ENCODE measurements around the gene BFSP1. TPM values are rescaled to one million over a fixed set of nuclear protein-coding genes. Genes with fewer than 3 reads are reported as not detected.
A peak's percentile ranks its signal among the peaks of the same experiment; 100 is the strongest.

Gene BFSP1
- 3.1 and 5.0 TPM in 2 replicates for total RNA-seq (2014; rRNA removed; shearing (Covaris generic))

DNA sequence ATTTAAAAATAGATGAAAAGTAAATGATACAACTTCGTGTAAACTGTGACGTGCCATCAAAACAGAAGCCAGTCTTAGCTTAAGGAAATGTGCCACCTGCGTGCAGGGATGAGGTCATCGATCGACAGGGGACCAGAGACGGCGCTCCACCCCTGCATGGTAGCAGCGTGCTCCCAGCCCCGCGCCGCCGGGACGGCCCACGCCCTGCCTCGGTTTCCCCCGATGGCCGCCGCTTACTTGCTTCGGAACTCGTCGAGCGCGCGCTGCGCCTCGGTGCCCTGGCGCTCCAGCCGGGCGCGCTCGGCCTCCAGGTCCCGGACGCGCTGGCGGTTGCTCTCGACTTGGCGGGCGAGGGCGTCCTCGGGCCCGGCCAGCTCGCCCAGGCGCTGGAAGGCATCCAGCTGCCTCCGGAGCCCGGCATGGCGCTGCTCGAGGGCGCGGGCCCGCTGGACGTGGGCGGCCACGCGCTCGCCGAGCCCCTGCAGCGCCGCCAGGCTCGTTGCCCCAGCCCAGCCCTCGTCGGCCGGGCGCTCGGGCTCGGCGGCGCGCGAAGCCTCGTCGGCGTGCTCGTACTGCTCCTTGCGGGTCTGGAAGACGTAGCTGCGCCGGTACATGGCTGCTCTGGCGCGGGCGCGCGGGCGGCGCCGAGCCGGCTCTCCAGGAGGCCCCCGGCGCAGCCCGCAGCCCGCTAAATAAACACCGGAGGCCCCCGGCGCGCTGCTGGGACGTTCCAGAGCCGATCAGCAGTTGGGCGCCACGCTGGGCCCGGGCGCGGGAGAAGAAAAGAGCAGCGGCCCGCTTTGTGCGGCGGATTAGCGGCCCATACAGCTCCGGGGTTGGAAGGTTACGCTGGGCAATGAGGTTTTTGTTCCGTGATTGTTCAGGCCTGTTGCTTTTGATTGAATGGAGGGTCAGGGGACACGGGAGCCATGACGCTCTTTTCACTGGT is at the start of gene BFSP1:
BFSP1 (minus strand) TSS at position 664 of the 949 bp plus-strand sequence; CDS start at position 614, 50 bp downstream.
- 0 out of 2 replicates have a peak, but pooled peaks cover 2% of the 10 kb centered on the region for H3K27me3 ChIP-seq (ENCODE audit: control insufficient read depth, insufficient read depth, low read length)

DNA sequence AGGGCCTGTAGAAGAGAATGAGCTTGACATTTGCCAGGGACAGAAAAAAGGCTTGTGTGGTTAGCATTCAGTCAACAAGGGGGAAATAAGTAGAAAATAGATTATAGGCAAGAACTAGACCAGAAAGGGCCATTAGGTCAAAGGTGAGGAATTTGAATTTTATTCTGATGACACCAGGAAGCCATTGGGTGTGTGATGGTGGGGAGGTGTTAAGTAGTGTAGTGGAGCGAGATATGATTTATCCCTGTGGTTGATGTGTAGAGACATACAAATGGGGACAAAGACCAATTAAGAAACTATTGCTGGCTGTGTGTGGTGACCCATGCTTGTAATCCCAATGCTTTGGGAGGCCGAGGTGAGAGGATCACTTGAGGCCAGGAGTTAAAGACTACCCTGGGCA is 49.7 kb upstream of the BFSP1 start:
- Histone ChIP-seq H3K4me3 (ENCODE audit: insufficient read depth, low read depth, low read length) (no peak overlapping the region), H3K36me3 (replicated peaks; ENCODE audit: control insufficient read depth, insufficient read depth, low read length) (no peaks in the 10 kb centered on the region), H3K27me3 (ENCODE audit: control insufficient read depth, insufficient read depth, low read length) (no peaks in the 10 kb centered on the region)
- no peak for DNase-seq

More for the DNA sequence above, at the start of gene BFSP1:
- Histone ChIP-seq H3K36me3 (replicated peaks; ENCODE audit: control insufficient read depth, insufficient read depth, low read length) (no peaks in the 10 kb centered on the region), H3K4me3 (ENCODE audit: insufficient read depth, low read depth, low read length) (peak within 1 kb of the TSS; percentile 57)
- DNase-seq: peak; percentile 87

DNA sequence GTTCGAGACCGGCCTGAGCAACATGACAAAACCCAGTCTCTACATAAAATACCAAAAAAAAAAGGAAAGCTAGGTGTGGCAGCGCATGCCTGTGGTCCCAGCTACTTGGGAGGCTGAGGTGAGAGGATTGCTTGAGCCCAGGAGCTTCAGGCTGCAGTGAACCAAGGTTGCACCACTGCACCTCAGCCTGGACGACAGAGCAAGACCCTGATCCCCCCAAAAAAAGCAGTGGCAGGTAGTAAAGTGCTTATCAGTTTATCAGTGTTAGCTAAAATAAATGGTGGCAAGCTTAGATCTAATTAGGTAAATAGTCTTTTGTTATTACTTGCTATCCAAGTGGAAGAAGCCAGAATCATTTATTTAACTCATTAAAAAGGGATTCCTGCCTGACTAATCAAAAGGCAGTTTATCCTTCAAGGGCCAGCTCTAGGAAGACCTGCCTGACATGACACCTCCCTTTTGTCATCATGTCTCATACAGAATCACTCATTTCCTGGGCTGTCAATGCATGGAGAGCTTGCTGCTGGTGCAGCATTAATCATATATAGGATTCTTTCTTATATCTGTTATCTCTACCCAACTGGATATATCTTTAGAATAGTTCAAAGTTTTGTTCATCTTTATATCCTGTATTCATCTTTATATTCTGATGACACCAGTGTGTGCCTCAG is 48.3 kb upstream of the BFSP1 start:
- Histone ChIP-seq H3K27me3 (ENCODE audit: control insufficient read depth, insufficient read depth, low read length) (no peaks in the 10 kb centered on the region), H3K36me3 (replicated peaks; ENCODE audit: control insufficient read depth, insufficient read depth, low read length) (no peaks in the 10 kb centered on the region), H3K4me3 (ENCODE audit: insufficient read depth, low read depth, low read length) (no peak overlapping the region)
- no peak for DNase-seq

DNA sequence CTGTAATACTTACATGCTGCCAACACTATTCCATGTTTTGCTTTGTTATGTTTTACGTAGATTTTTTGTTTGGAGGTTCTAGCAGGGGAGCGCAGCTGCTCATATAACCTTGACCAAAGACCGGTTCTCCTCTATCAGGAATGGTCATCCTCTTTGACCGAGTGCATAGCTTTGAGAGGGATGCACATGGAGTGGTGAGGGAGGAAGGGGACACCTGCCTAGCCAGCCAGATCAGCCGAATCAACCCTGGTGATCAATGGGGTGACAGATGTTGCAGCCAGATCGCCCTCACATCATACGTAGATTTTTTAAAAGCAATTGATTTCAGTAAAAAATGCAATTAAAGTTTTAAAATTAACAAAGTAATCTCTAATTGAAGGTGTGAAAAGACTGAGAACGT is 45.0 kb upstream of the BFSP1 start:
- no peak overlapping the region for H3K4me3 ChIP-seq (ENCODE audit: insufficient read depth, low read depth, low read length)
- DNase-seq: no peak
- H3K36me3 ChIP-seq (replicated peaks; ENCODE audit: control insufficient read depth, insufficient read depth, low read length): no peaks in the 10 kb centered on the region
- no peaks in the 10 kb centered on the region for H3K27me3 ChIP-seq (ENCODE audit: control insufficient read depth, insufficient read depth, low read length)

DNA sequence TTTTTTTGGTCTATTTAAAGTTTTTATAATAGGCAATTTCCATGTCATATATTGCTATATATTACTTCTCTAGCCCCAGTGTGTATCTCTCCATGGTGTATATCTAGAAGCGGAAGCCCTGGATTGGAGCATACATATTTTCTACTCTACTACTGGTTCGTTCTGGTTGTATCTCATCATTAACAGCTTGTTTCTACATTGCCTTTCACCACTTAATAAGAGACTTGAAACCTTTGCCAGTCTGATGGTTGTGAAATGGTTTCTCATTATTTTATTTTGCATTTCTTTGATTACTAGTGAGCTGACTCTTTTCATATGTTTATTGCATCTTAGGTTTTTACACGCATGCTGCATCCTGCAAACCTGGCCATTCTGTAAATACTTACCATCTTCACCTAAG is 42.3 kb upstream of the BFSP1 start:
- Histone ChIP-seq H3K36me3 (replicated peaks; ENCODE audit: control insufficient read depth, insufficient read depth, low read length) (no peaks in the 10 kb centered on the region), H3K27me3 (ENCODE audit: control insufficient read depth, insufficient read depth, low read length) (no peaks in the 10 kb centered on the region), H3K4me3 (ENCODE audit: insufficient read depth, low read depth, low read length) (no peak overlapping the region)
- no peak for DNase-seq

DNA sequence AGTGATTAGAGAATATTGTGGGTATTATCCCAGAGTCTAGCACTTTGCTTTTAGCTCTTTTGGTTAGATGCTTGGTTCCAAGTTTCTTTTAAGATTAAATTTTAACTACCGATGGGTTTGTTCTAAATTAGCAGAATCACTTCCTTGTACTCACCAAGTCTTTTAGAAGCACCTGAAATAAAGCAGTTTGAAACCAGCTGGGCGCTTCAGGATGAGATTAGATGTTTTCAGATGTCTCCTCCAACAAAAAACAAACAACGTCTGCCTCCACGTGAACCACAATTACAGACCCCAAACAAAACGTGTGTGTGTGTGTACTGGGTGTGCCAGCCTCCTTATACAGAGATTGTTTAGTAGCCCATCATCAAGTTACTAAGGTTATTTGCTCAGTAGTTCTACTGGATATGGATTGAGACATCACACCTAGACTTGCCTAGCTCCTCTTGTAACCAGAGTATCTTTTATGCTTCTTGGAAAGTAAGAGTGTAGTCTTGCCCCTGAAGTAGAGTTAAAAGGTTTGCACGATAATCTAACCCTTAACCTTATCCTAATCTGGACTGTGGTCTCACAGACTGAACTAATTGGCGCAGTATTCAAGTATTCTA is 41.0 kb upstream of the BFSP1 start:
- H3K27me3 ChIP-seq (ENCODE audit: control insufficient read depth, insufficient read depth, low read length): no peaks in the 10 kb centered on the region
- H3K36me3 ChIP-seq (replicated peaks; ENCODE audit: control insufficient read depth, insufficient read depth, low read length): no peaks in the 10 kb centered on the region
- H3K4me3 ChIP-seq (ENCODE audit: insufficient read depth, low read depth, low read length): no peak overlapping the region
- DNase-seq: no peak

DNA sequence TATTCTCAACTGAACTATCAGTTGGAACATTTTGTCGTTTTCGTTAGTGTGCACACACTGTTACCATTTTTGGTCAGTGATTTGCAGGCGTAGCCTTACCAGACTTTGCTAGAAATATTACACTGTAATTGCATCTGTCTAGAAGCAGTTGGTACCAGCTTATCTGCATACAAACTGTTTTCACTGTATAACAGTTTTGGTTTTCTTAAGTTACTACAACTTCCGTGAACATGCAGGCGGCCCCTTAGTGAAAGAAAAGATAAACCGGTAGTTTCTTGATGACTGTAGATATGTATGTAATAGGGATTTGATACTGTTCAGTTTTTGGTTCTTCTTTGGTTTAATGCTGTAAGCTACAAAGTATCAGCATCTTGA is 40.0 kb upstream of the BFSP1 start:
- DNase-seq: no peak
- Histone ChIP-seq H3K4me3 (ENCODE audit: insufficient read depth, low read depth, low read length) (peak overlapping the region; percentile 96), H3K36me3 (replicated peaks; ENCODE audit: control insufficient read depth, insufficient read depth, low read length) (no peaks in the 10 kb centered on the region), H3K27me3 (ENCODE audit: control insufficient read depth, insufficient read depth, low read length) (no peaks in the 10 kb centered on the region)

- DNase-seq: peak; percentile 57
- Histone ChIP-seq H3K4me3 (ENCODE audit: insufficient read depth, low read depth, low read length) (peak overlapping the region; percentile 96), H3K36me3 (replicated peaks; ENCODE audit: control insufficient read depth, insufficient read depth, low read length) (no peaks in the 10 kb centered on the region), H3K27me3 (ENCODE audit: control insufficient read depth, insufficient read depth, low read length) (no peaks in the 10 kb centered on the region)
Observed at GRCh38 chr20:17570347-17571152, 39.4 kb upstream of the BFSP1 start.

GRCh38 chr20:17569616-17570346 is 38.6 kb upstream of the BFSP1 start, which contains the start of gene DSTN:
Gene DSTN (plus strand): TSS chr20:17570075. CDS start chr20:17570209, 134 bp downstream.
- Histone ChIP-seq H3K36me3 (replicated peaks; ENCODE audit: control insufficient read depth, insufficient read depth, low read length) (no peaks in the 10 kb centered on the region), H3K27me3 (ENCODE audit: control insufficient read depth, insufficient read depth, low read length) (no peaks in the 10 kb centered on the region), H3K4me3 (ENCODE audit: insufficient read depth, low read depth, low read length) (peak within 1 kb of the TSS; percentile 96)
- peak; percentile 96 for DNase-seq

- Histone ChIP-seq H3K4me3 (ENCODE audit: insufficient read depth, low read depth, low read length) (peak overlapping the region; percentile 96), H3K27me3 (ENCODE audit: control insufficient read depth, insufficient read depth, low read length) (no peaks in the 10 kb centered on the region), H3K36me3 (replicated peaks; ENCODE audit: control insufficient read depth, insufficient read depth, low read length) (no peaks in the 10 kb centered on the region)
- DNase-seq: no peak
Observed at GRCh38 chr20:17568972-17569521, 37.9 kb upstream of the BFSP1 start.

GRCh38 chr20:17568045-17568788 is 37.0 kb upstream of the BFSP1 start:
- DNase-seq: no peak
- H3K36me3 ChIP-seq (replicated peaks; ENCODE audit: control insufficient read depth, insufficient read depth, low read length): no peaks in the 10 kb centered on the region
- no peaks in the 10 kb centered on the region for H3K27me3 ChIP-seq (ENCODE audit: control insufficient read depth, insufficient read depth, low read length)
- H3K4me3 ChIP-seq (ENCODE audit: insufficient read depth, low read depth, low read length): peak overlapping the region; percentile 96

DNA sequence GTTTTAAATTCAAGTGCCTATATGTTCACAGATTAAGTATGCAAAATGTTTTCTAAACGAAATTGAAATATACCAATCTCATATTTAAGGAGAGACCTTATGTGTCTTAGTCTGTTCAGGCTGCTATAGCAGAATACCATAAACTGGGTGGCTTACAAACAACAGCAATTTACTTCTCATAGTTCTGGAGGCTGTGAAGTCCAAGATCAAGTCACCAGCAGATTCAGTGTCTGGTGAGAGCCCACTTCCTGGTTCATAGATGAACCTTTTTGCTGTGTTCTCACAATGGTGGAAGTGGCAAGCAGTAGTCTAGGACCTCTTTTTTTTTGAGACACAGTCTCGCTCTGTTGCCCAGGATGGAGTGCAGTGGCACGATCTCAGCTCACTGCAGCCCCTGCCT is 35.2 kb upstream of the BFSP1 start:
- DNase-seq: no peak
- Histone ChIP-seq H3K27me3 (ENCODE audit: control insufficient read depth, insufficient read depth, low read length) (no peaks in the 10 kb centered on the region), H3K36me3 (replicated peaks; ENCODE audit: control insufficient read depth, insufficient read depth, low read length) (no peaks in the 10 kb centered on the region), H3K4me3 (ENCODE audit: insufficient read depth, low read depth, low read length) (no peak overlapping the region)

Data from H7 (cell line).